Stimulated activated naive B cell treated with anti-CD40 and anti-IgM and Interleukin-4, amounts not matched to agents 10 μg/mL and 1 μg/mL and 100 μg/mL, for 72 hours (primary cell): Measurements from ENCODE around the gene RBBP9.

Source experiments
- ATAC-seq, 2 donors: fragments of 150-1000 bp; cut with Tn5 transposase; replicated peaks; 2 replicates each; pipeline ENCODE4 v1.10.0; 2021; ENCODE audit warnings: moderate library complexity in 1 of 2
- DNase-seq: peaks from one replicate; pipeline ENCODE4 v3.0.0; 2021
- H3K27ac Mint-ChIP-seq: one replicate; pipeline ENCODE4 v1.8.0; 2022; ENCODE audit warnings: mild to moderate bottlenecking, mixed read lengths
- H3K27me3 Mint-ChIP-seq, 2 donors: one replicate each; pipeline ENCODE4 v1.8.0; 2022; ENCODE audit warnings: mixed read lengths in 2 of 2
- H3K36me3 Mint-ChIP-seq, 2 donors: one replicate each; pipeline ENCODE4 v1.8.0; 2022; ENCODE audit warnings: mixed read lengths in 2 of 2, mild to moderate bottlenecking in 1 of 2
- H3K4me1 Mint-ChIP-seq, 2 donors: one replicate each; pipeline ENCODE4 v1.8.0; 2022; ENCODE audit warnings: mixed read lengths in 2 of 2, mild to moderate bottlenecking in 1 of 2
- H3K4me3 Mint-ChIP-seq, 2 donors: one replicate each; pipeline ENCODE4 v1.8.0; 2022; ENCODE audit warnings: mild to moderate bottlenecking in 2 of 2, mixed read lengths in 2 of 2, moderate library complexity in 1 of 2
- H3K9me3 Mint-ChIP-seq, 2 donors: one replicate each; pipeline ENCODE4 v1.8.0; 2022; ENCODE audit warnings: mixed read lengths in 2 of 2, mild to moderate bottlenecking in 1 of 2

Gene RBBP9

DNA sequence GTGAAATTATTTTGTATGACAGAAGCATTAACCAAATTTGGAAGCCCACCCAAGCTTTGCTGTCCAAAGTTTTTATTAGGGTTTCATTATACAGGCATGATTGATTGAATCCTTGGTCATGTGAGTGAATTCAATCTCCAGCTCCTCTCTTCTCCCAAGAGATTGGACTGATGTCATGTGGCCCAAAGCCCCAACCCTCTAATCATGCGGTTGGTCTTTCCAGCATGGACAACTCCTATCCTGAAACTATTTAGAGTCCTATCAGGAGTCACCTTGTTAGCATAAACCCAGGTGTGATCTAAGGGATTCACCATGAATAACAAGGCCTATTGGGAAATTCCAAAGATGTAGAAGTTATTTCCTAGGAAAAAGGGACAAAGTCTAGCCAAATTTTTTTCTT lies 19.2 kb downstream of the RBBP9 start:
- H3K9me3 Mint-ChIP-seq: no peaks in the 10 kb centered on the region
- no peaks in the 10 kb centered on the region for H3K4me1 Mint-ChIP-seq
- DNase-seq (no peak), ATAC-seq (no peak)
- no peak overlapping the region for H3K4me3 Mint-ChIP-seq
- no peak overlapping the region for H3K27ac Mint-ChIP-seq
- no peaks in the 10 kb centered on the region for H3K27me3 Mint-ChIP-seq
- peaks cover 41 to 50% of the 10 kb centered on the region in 2 donors for H3K36me3 Mint-ChIP-seq

DNA sequence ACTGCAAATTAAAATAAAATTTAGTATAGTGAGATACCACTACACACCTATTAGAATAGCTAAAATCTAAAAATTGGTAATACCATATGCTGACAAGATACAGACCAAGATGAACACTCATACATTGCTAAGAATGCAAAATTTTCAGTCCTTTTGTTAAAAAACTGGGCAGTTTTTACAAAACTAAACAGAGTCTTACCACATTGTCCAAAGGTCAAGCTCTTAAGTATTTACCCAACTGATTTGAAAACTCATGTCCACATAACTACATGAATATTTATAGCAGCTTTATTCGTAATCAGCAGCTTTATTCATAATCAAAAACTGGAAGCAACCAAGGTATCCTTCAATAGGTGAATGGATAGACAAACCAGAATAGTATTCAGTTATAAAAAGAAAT lies 19.8 kb downstream of the RBBP9 start:
- no peak overlapping the region for H3K4me3 Mint-ChIP-seq
- peaks cover 38 to 44% of the 10 kb centered on the region in 2 donors for H3K36me3 Mint-ChIP-seq
- H3K27me3 Mint-ChIP-seq: no peaks in the 10 kb centered on the region
- H3K4me1 Mint-ChIP-seq: no peaks in the 10 kb centered on the region
- no peak for DNase-seq
- H3K9me3 Mint-ChIP-seq: no peaks in the 10 kb centered on the region
- no peak overlapping the region for H3K27ac Mint-ChIP-seq
- ATAC-seq: no peak

DNA sequence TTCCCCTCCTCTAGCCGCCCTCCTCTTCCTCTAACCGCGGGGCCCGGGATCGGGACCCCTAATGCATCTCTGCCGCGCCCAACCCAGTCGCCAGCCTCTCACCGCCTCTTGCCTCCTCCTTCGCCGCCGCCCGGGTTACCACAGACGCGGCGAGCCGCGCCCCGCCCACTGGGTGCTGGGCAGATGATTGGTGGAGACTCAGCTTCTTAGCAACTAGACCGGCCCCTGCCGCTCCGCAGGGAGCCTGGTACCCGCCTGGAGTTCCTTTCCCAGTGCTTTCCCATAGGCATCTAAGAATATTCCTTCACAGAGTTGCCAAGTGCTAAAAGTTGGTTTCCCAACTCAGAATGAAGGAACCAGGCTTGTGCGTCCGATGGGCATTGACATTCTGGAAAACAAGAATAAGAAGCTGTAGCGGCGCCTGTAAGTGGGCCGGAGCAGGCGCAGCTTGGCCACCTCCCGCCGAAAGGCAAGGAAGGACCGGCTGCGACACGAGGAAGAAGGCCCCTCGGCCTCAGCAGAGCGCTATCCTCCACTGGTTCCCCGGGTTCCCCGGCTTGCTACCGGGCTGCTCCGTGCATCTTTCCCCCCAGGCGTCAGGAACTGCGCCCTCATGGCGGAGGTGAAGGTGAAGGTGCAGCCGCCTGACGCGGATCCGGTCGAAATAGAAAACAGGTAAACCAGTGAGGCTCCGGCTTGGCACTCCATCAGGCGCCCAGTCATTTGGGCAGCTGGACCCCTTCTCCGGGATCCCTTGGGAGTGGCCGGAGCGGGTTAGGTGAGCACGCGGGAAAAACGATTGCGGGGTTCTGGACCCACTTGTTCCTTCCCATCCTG lies 29.9 kb downstream of the RBBP9 start, which contains the start of the genes DZANK1 and POLR3F:
DZANK1 (minus strand) TSS at position 137 of the 837 bp plus-strand sequence. CDS start 1,672 bp downstream, outside the sequence.
POLR3F (plus strand) TSS at position 497 of the 837 bp plus-strand sequence; CDS start at position 614, 117 bp downstream.
- DNase-seq (peak; percentile 91), ATAC-seq (peak; percentile 98 to 99)
- peaks cover 7 to 26% of the 10 kb centered on the region in 2 donors for H3K4me1 Mint-ChIP-seq
- no peaks in the 10 kb centered on the region for H3K9me3 Mint-ChIP-seq
- H3K36me3 Mint-ChIP-seq: peaks cover 8 to 18% of the 10 kb centered on the region in 2 donors
- H3K4me3 Mint-ChIP-seq: peak within 1 kb of the TSS; percentile 86 to 96
- H3K27me3 Mint-ChIP-seq: no peaks in the 10 kb centered on the region
- peak within 1 kb of the TSS; percentile 99 for H3K27ac Mint-ChIP-seq

DNA sequence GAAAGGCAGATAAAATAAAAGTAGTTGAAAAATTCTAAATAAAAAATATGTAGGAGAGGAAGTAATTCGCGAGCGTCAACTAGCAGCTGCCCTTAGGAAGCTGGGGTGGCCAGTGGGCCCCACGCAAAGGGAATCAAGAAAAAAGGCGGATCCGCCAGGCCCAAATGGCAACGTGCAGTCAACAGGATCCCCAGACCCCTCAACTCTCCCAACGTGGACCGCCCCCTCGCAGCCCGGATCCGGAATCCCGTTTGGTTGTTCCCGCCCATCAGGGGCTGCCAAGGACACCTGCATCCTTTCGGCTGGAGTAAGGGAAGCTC lies 30.5 kb downstream of the RBBP9 start:
- Mint-ChIP-seq H3K27me3 (no peaks in the 10 kb centered on the region), H3K36me3 (peaks cover 7 to 18% of the 10 kb centered on the region in 2 donors), H3K27ac (peak overlapping the region; percentile 99), H3K4me1 (peaks cover 7 to 26% of the 10 kb centered on the region in 2 donors), H3K4me3 (peak overlapping the region; percentile 86 to 96), H3K9me3 (no peaks in the 10 kb centered on the region)
- ATAC-seq: peak; percentile 3 to 5
- DNase-seq: no peak

DNA sequence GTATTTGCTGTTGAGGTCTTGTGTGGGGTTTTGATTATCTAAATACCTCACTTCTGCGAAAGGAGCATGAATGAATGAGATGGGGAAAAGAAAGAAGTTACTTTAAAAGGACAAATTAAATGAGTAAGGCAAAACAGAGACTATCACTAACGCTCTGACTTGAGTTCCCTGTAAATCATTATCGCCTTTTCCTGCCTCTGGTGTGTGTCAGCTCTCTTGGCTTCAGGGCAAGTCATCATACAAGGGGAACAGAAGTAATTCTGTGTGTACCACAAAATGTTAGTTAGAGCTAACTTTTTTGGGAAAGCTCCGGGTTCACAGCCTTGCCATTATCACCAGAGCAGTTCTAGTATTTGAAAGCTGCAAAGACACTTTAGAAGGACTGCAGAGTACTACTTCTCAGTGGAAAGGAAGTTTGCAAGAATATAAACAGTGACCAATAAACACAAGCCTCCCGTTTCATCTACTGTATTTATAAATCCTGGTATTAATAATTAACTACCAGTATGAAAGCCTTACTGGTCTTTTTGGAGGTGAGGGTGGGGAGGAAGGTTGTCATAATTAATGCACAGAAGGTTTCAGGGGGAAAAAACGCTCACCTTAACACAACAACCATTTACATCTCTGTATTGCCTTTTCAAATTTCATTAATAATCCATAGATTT lies 31.4 kb downstream of the RBBP9 start:
- H3K27ac Mint-ChIP-seq: no peak overlapping the region
- no peak overlapping the region for H3K4me3 Mint-ChIP-seq
- DNase-seq (no peak), ATAC-seq (no peak)
- peaks cover 7 to 26% of the 10 kb centered on the region in 2 donors for H3K4me1 Mint-ChIP-seq
- no peaks in the 10 kb centered on the region for H3K9me3 Mint-ChIP-seq
- H3K27me3 Mint-ChIP-seq: no peaks in the 10 kb centered on the region
- peaks cover 4 to 15% of the 10 kb centered on the region in 2 donors for H3K36me3 Mint-ChIP-seq

DNA sequence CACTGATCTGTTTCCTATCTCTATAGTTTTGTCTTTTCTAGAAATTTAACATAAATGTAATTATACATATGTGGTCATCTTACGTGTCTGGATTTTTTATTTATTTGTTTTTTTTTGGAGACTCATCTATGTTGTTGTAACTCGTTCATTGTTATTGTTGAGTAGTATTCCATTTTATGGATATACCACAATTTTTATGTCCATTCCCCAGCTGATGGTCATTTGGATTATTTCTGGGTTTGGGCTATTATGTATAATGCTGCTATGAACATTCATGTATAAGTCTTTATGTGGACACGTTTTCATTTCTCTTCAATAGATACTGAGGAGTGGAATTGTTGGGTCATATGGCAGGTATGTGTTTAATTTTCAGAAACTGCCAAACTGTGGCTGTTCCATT lies 40.4 kb downstream of the RBBP9 start:
- H3K27ac Mint-ChIP-seq: no peak overlapping the region
- no peaks in the 10 kb centered on the region for H3K4me1 Mint-ChIP-seq
- H3K4me3 Mint-ChIP-seq: no peak overlapping the region
- H3K9me3 Mint-ChIP-seq: peaks cover 0 to 6% of the 10 kb centered on the region in 2 donors
- H3K27me3 Mint-ChIP-seq: no peaks in the 10 kb centered on the region
- peaks cover 4 to 6% of the 10 kb centered on the region in 2 donors for H3K36me3 Mint-ChIP-seq
- ATAC-seq (no peak), DNase-seq (no peak)

DNA sequence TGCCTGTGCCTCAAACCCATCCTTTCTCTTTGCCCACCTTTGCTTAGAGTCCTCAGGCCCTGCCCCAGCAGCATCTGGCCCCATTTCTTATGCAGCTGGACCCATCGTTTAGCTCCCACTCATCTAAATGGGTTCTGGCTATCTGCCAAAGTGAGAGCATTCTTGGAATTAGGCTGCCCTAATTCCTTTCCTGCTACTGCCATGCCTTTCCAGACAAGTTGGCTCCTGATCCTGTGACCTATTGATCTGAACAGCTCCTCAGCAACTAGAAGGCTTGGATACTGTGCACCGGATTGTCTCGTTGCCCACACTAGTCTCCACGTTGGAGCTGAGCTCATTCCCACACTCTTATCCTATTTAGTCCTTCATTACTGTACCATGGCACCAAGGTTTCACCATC lies 53.1 kb downstream of the RBBP9 start:
- Mint-ChIP-seq H3K36me3 (peaks cover 0 to 8% of the 10 kb centered on the region in 2 donors), H3K27ac (no peak overlapping the region), H3K9me3 (no peaks in the 10 kb centered on the region), H3K4me1 (no peaks in the 10 kb centered on the region), H3K4me3 (no peak overlapping the region), H3K27me3 (no peaks in the 10 kb centered on the region)
- no peak for ATAC-seq
- no peak for DNase-seq

DNA sequence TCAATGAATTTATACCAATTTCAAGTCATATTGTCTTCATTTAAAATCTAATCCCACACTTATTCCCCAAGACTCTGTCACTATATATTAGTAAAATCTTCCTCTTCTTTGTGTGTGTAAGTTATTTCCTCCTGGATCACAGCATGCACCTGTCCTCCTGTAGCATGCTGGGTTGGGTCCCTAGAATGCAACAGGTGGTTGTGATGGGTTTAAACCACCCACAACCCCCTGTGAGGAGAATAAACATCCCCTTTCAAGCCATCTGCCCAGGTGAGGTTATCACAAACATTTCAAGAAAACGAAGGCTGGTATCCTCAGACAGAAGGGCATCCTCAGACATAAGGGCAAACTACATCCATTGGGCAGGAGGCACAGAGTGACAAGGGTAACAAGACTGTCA lies 56.6 kb downstream of the RBBP9 start:
- no peak for ATAC-seq
- Mint-ChIP-seq H3K27me3 (no peaks in the 10 kb centered on the region), H3K4me1 (peaks cover 6 to 10% of the 10 kb centered on the region in 2 donors), H3K36me3 (peaks cover 2 to 13% of the 10 kb centered on the region in 2 donors), H3K9me3 (peaks cover 7% of the 10 kb centered on the region in 2 donors), H3K27ac (no peak overlapping the region), H3K4me3 (no peak overlapping the region)
- DNase-seq: no peak

DNA sequence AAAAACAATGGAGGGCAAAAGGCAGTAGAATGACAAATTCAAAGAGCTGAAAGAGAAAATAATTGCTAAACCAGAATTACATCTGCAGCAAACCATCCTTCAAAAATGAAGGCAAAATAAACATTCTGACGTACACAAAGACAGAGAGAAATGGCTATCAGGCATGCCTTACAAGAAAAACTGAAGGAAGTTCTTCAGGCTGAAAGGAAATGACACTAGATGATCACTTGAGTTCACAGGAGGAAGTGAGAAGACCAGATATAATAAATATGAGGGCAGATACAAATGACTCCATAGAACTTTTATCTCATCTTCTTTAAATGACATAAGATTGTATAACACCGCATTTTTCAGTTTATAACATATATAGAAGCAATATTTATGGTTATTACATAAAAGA lies 60.2 kb downstream of the RBBP9 start:
- peaks cover 7 to 9% of the 10 kb centered on the region in 2 donors for H3K9me3 Mint-ChIP-seq
- H3K4me3 Mint-ChIP-seq: peak overlapping the region in 1 of 2 donors; percentile 28
- peaks cover 2 to 19% of the 10 kb centered on the region in 2 donors for H3K36me3 Mint-ChIP-seq
- peak; percentile 60 to 69 for ATAC-seq
- peak overlapping the region; percentile 72 for H3K27ac Mint-ChIP-seq
- DNase-seq: no peak
- H3K27me3 Mint-ChIP-seq: no peaks in the 10 kb centered on the region
- H3K4me1 Mint-ChIP-seq: peaks cover 6 to 10% of the 10 kb centered on the region in 2 donors
